Measurements from ENCODE around the gene NDUFAF8. TPM values are rescaled to one million over a fixed set of nuclear protein-coding genes. Genes with fewer than 3 reads are reported as not detected.

The NDUFAF8 gene
- total and polyA plus RNA-seq, 10 of the 15 experiments (the other 5 are each of a cell fraction or from before 2014, with no cell fraction given) = 22.0 to 307 (median 106) TPM

GRCh38 chr17:81278831-81279230, 39.7 kb downstream of the NDUFAF8 start:
- no peak overlapping the region for H3K4me3 ChIP-seq
- H3K79me2 ChIP-seq (ENCODE audit: control insufficient read depth, insufficient read depth, low read length) = no peaks in the 10 kb centered on the region
- BruUV-seq (replicated peaks) = no TSS peak
- intact Hi-C loops (cut with micrococcal nuclease; ENCODE audit: unreplicated experiment) = no loop called here
- H3K27ac ChIP-seq (ENCODE audit: control insufficient read depth, insufficient read depth) = no peak overlapping the region
- H3K9me3 ChIP-seq (replicated peaks; ENCODE audit: control insufficient read depth, insufficient read depth, low read length) = no peaks in the 10 kb centered on the region
- no peak overlapping the region for H3K4me2 ChIP-seq (ENCODE audit: control insufficient read depth, insufficient read depth)
- H3K36me3 ChIP-seq (ENCODE audit: control insufficient read depth in 2 of 2, insufficient read depth in 2 of 2, low read length in 1 of 2) = peaks cover 20 to 21% of the 10 kb centered on the region in 2 experiments
- H4K20me1 ChIP-seq (ENCODE audit: control insufficient read depth, insufficient read depth) = no peaks in the 10 kb centered on the region
- ATAC-seq (no peak), DNase-seq (ENCODE audit: low read depth, low spot score) (no peak), FAIRE-seq (no peak)
- 95% methylated on average over 8 of the region's 8 CpGs for WGBS (ENCODE audit: insufficient coverage, insufficient replicate concordance, low lambda C conversion rate, missing lambda C conversion rate)
- CTCF ChIA-PET = interaction anchor here (0.8 kb wide), 1 partner anchor 26 kb away, joined by 3 read pairs; no protein-coding TSS in a partner anchor
- in situ Hi-C loops (cut with MboI) = no loop called here
- no peaks in the 10 kb centered on the region for H3K4me1 ChIP-seq (ENCODE audit: control insufficient read depth, insufficient read depth, low read length)
- SMC1A ChIA-PET (ENCODE audit: uncharacterized antibody, unreplicated experiment) = no interaction called here
- POLR2A ChIA-PET = no interaction called here
- no peak overlapping the region for H2AFZ ChIP-seq (ENCODE audit: control insufficient read depth, low read depth, low read length)
- no peaks in the 10 kb centered on the region for H3K27me3 ChIP-seq (replicated peaks in 1 of 2; ENCODE audit: control insufficient read depth in 2 of 2, insufficient read depth in 2 of 2, low read length in 1 of 2)
- RAD21 ChIA-PET (ENCODE audit: unreplicated experiment) = no interaction called here
- no peak overlapping the region for H3K9ac ChIP-seq (ENCODE audit: control insufficient read depth, insufficient read depth, low read length)
- TF ChIP-seq SIX5 (IDR thresholded peaks at IDR 0.05; ENCODE audit: low read depth, low read length, severe bottlenecking) (no peak), E2F4 (IDR thresholded peaks at IDR 0.05; ENCODE audit: low read depth, low read length) (no peak), ZBTB33 (IDR thresholded peaks at IDR 0.05) (no peak), ZNF207 (IDR thresholded peaks at IDR 0.05; ENCODE audit: borderline replicate concordance) (no peak), E2F8 (IDR thresholded peaks at IDR 0.05; ENCODE audit: low read depth, partially characterized antibody) (no peak), RUNX3 (IDR thresholded peaks at IDR 0.05; ENCODE audit: low read length) (no peak), ZBED1 (IDR thresholded peaks at IDR 0.05; ENCODE audit: borderline replicate concordance) (no peak), REST (IDR thresholded peaks at IDR 0.05; ENCODE audit: low read depth, low read length) (no peak), SKIL (IDR thresholded peaks at IDR 0.05; ENCODE audit: low read depth, poor library complexity, severe bottlenecking) (no peak), STAT3 (IDR thresholded peaks at IDR 0.05; ENCODE audit: low read depth, low read length) (no peak)

All from GM12878 (cell line).